K562 (cell line): ENCODE measurements around the gene CBY3. TPM values are rescaled to one million over a fixed set of nuclear protein-coding genes. Genes with fewer than 3 reads are reported as not detected.
A peak's percentile ranks its signal among the peaks of the same experiment; 100 is the strongest.

ENCODE experiments used
- CHAMP1 ChIP-seq: fragments of 450-650 bp; IDR thresholded peaks from 2 replicates; pipeline ENCODE4 v1.6.1; 2016; ENCODE audit warnings: mild to moderate bottlenecking
- CREB1 ChIP-seq, 2 experiments: sonication (generic) in 1 of 2; formaldehyde crosslinking in 1 of 2; IDR thresholded peaks; 2 replicates each; pipeline versions ENCODE4 v1.6.1 to v1.8.0; 2012 to 2022; ENCODE audit warnings: inconsistent platforms in 1 of 2, mild to moderate bottlenecking in 1 of 2, missing genetic modification reagents in 1 of 2, moderate library complexity in 1 of 2
- DDX20 ChIP-seq: fragments of 450-650 bp; IDR thresholded peaks from 2 replicates; pipeline ENCODE4 v1.6.1; 2016; ENCODE audit warnings: missing genetic modification characterization, low read depth, mild to moderate bottlenecking, missing compliant biosample characterization, moderate library complexity
- ETS2 ChIP-seq: IDR thresholded peaks from 2 replicates; pipeline ENCODE4 v1.6.1; 2016; ENCODE audit warnings: borderline replicate concordance, missing genetic modification characterization, mild to moderate bottlenecking, moderate library complexity, missing compliant biosample characterization; ENCODE audit not compliant: poor library complexity, severe bottlenecking
- GTF2F1 ChIP-seq: IDR thresholded peaks from 2 replicates; pipeline ENCODE4 v1.6.1; 2011; ENCODE audit warnings: low read depth, low read length, improper control_type of control experiment
- HDAC8 ChIP-seq: fragments of 450-650 bp; IDR thresholded peaks from 2 replicates; pipeline ENCODE4 v1.6.1; 2016; ENCODE audit warnings: mild to moderate bottlenecking, missing genetic modification characterization, moderate library complexity, missing compliant biosample characterization
- HMGN3 ChIP-seq: IDR thresholded peaks from 2 replicates; pipeline ENCODE4 v1.6.1; 2011; ENCODE audit warnings: borderline replicate concordance, low read depth, mild to moderate bottlenecking, mixed read lengths, low read length; ENCODE audit not compliant: insufficient read length; ENCODE audit errors: extremely low read depth
- MCM2 ChIP-seq: fragments of 450-650 bp; IDR thresholded peaks from 2 replicates; pipeline ENCODE4 v1.6.1; 2017; ENCODE audit warnings: low read depth, mild to moderate bottlenecking
- NFATC3 ChIP-seq: fragments of 450-650 bp; IDR thresholded peaks from 2 replicates; pipeline ENCODE4 v1.6.1; 2017; ENCODE audit warnings: mild to moderate bottlenecking
- PHB ChIP-seq: fragments of 250-450 bp; sonication (Bioruptor Pico); IDR thresholded peaks from 2 replicates; pipeline ENCODE4 v1.5.0; 2021
- POLR2AphosphoS5 ChIP-seq: IDR thresholded peaks from 2 replicates; pipeline ENCODE4 v1.6.1; 2011; ENCODE audit warnings: mild to moderate bottlenecking, low read depth, low read length, moderate library complexity; ENCODE audit not compliant: control insufficient read depth, insufficient read depth
- RBM39 ChIP-seq: fragments of 200-400 bp; formaldehyde crosslinking; optimal IDR thresholded peaks from 2 replicates; pipeline ENCODE3; 2018; ENCODE audit warnings: low read depth, low read length
- RUNX1 ChIP-seq: sonication (generic); IDR thresholded peaks from 2 replicates; pipeline ENCODE4 v1.6.1; 2016; ENCODE audit warnings: antibody characterized with exemption, low read depth
- SIN3A ChIP-seq, 2 experiments: fragments of 150-350 bp in 1 of 2; IDR thresholded peaks; 2 replicates each; pipeline ENCODE4 v1.6.1; 2011 to 2016; ENCODE audit warnings: borderline replicate concordance in 2 of 2, low read depth in 2 of 2, low read length in 2 of 2, mild to moderate bottlenecking in 2 of 2, moderate library complexity in 2 of 2; ENCODE audit not compliant: control insufficient read depth in 1 of 2
- SIX5 ChIP-seq, 2 experiments: IDR thresholded peaks; 2 replicates each; pipeline ENCODE4 v1.6.1; 2011; ENCODE audit warnings: low read length in 2 of 2, borderline replicate concordance in 1 of 2, low read depth in 1 of 2, mild to moderate bottlenecking in 1 of 2, moderate library complexity in 1 of 2; ENCODE audit not compliant: insufficient read depth in 1 of 2
- SUPT5H ChIP-seq: fragments of 450-650 bp; IDR thresholded peaks from 2 replicates; pipeline ENCODE4 v1.6.1; 2016
- ZNF146 ChIP-seq: IDR thresholded peaks from one replicate; pipeline ENCODE4 v1.6.1; 2018; ENCODE audit warnings: missing compliant biosample characterization; ENCODE audit not compliant: unreplicated experiment
- ZNF778 ChIP-seq: fragments of 450-650 bp; formaldehyde crosslinking; IDR thresholded peaks from 2 replicates; pipeline ENCODE4 v1.4.0; 2020; ENCODE audit warnings: mild to moderate bottlenecking, moderate library complexity
- ZNF780A ChIP-seq: fragments of 250-450 bp; sonication (Bioruptor Pico); IDR thresholded peaks from 2 replicates; pipeline ENCODE4 v1.5.0; 2021; ENCODE audit warnings: mild to moderate bottlenecking
- polyA plus RNA-seq, 8 experiments: library from polyadenylated mRNA; depleted of rRNA in 4 of 8; stranded (reverse) in 5 of 8; unstranded in 3 of 8; fragments of >200 nt; fragmentation: Nextera tagmentation in 2 of 8; fragmentation: Illumina TruSeq in 1 of 8; extraction: Ambion mirVana in 2 of 8; extraction: Trizol in 1 of 8; gene quantifications; 2 replicates each; pipeline versions ENCODE4 v1.2.1 to v1.2.3, GENCODE V29; 2011 to 2014; ENCODE audit warnings: inconsistent platforms in 1 of 8, missing spikeins in 1 of 8
- total RNA-seq, 7 experiments: library from RNA; depleted of rRNA in 6 of 7; stranded (reverse); fragments of >200 nt in 6 of 7; fragmentation: Illumina TruSeq in 2 of 7; extraction: Trizol in 2 of 7; gene quantifications; 2 replicates each; pipeline versions ENCODE4 v1.2.1 to v1.2.3, GENCODE V29; 2011 to 2021; ENCODE audit warnings: low replicate concordance in 1 of 7
- TF ChIP-seq, protein P1 (sequence below): fragments of 450-650 bp; formaldehyde crosslinking; conservative IDR thresholded peaks from 2 replicates; pipeline ENCODE4 v1.4.0; 2022; ENCODE audit warnings: mild to moderate bottlenecking, missing genetic modification characterization
- TF ChIP-seq, protein P2 (sequence below): sonication (generic); formaldehyde crosslinking; IDR thresholded peaks from 2 replicates; pipeline ENCODE4 v1.8.0; 2022; ENCODE audit warnings: missing genetic modification reagents, mild to moderate bottlenecking, borderline replicate concordance

CBY3 gene
- total and polyA plus RNA-seq, 9 of the 15 experiments (the other 6 are each of a cell fraction or from before 2014, with no cell fraction given), result not detected

DNA sequence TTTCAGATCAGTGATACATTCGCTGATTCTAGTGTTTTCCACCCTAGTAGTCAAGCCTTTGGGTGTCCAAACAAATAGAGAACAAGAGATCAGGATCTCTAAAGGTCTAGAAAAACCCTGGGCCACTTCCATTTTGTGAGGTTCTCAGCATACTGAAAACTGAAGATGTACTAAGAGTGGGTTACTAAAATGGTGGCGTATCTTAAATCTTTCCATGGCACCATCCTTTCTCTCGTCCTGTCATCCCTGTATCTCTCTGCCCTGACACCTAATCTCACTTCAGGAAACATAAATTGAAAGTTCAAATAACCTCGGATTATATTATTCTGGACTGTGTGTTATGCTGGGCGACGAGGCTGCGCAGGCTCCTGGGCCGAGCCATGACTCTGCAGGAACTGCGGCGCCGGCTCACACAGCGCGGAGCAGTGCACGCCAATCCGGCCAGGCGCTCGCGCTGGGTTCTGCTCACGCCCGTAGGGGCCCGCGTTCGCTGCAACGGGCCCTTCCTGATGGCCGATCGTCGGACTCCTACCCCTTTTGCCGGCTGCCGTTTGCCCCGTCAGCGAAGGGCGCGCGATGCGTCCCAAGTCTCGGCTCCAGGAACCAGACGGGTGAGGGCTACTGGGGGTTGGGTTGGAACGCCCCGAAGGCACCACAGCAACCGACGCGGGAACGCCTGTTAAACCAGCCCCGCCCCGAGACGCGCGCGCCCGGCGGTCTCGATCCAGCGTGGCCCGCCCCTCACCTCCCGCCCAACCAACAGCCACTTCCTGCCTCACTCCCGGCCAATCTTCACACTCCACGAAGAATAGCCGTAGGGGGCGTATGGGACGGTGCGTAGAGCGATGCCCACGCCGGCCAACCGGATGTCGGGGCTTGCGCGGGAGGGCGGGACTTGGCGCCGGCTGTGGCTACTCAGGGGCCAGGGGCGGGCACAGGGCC is 17.4 kb upstream of the CBY3 start (continued):
- TF ChIP-seq SIN3A (IDR thresholded peaks at IDR 0.05; ENCODE audit: borderline replicate concordance in 2 of 2, control insufficient read depth in 1 of 2, low read depth in 2 of 2, low read length in 2 of 2) (peak in 1 of 2 experiments; percentile 66; a peak in 1 of 4 replicates), POLR2AphosphoS5 (peak; percentile 62), RUNX1 (no peak), ZNF146 (CRISPR knock-in tag) (no peak), ETS2 (tag) (no peak), PHB (CRISPR knock-in tag) (no peak), CREB1 (IDR thresholded peaks at IDR 0.05) (peak; percentile 83), CREB1 (CRISPR knock-in tag; IDR thresholded peaks at IDR 0.05) (peak; percentile 87), RBM39 (no peak), NFATC3 (no peak), ZNF780A (CRISPR knock-in tag) (no peak), DDX20 (tag) (no peak), ZNF778 (CRISPR knock-in tag) (no peak), SIX5 (IDR thresholded peaks at IDR 0.05; ENCODE audit: borderline replicate concordance in 1 of 2, insufficient read depth in 1 of 2, low read depth in 1 of 2, low read length in 2 of 2) (no peak), SUPT5H (peak; percentile 87), MCM2 (no peak), GTF2F1 (no peak; the same call in 1 of the 2 replicates), HMGN3 (peak; percentile 50), HDAC8 (tag) (0 out of 2 replicates have a peak, but pooled peaks have one; percentile 36), CHAMP1 (no peak)
- TF ChIP-seq, protein P1, sequence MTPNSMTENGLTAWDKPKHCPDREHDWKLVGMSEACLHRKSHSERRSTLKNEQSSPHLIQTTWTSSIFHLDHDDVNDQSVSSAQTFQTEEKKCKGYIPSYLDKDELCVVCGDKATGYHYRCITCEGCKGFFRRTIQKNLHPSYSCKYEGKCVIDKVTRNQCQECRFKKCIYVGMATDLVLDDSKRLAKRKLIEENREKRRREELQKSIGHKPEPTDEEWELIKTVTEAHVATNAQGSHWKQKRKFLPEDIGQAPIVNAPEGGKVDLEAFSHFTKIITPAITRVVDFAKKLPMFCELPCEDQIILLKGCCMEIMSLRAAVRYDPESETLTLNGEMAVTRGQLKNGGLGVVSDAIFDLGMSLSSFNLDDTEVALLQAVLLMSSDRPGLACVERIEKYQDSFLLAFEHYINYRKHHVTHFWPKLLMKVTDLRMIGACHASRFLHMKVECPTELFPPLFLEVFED (CRISPR knock-in tag), result no peak; the same call in 1 of the 2 replicates
- TF ChIP-seq, protein P2, sequence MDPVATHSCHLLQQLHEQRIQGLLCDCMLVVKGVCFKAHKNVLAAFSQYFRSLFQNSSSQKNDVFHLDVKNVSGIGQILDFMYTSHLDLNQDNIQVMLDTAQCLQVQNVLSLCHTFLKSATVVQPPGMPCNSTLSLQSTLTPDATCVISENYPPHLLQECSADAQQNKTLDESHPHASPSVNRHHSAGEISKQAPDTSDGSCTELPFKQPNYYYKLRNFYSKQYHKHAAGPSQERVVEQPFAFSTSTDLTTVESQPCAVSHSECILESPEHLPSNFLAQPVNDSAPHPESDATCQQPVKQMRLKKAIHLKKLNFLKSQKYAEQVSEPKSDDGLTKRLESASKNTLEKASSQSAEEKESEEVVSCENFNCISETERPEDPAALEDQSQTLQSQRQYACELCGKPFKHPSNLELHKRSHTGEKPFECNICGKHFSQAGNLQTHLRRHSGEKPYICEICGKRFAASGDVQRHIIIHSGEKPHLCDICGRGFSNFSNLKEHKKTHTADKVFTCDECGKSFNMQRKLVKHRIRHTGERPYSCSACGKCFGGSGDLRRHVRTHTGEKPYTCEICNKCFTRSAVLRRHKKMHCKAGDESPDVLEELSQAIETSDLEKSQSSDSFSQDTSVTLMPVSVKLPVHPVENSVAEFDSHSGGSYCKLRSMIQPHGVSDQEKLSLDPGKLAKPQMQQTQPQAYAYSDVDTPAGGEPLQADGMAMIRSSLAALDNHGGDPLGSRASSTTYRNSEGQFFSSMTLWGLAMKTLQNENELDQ, result no peak
